GM21526 (cell line): ENCODE results near the gene NTNG2.

Experiments used
- ATAC-seq: cut with Tn5 transposase; IDR thresholded peaks from one replicate; pipeline ENCODE4 v1.9.1; 2021; ENCODE audit warnings: moderate library complexity; ENCODE audit not compliant: unreplicated experiment, low FRiP score

Gene NTNG2

DNA sequence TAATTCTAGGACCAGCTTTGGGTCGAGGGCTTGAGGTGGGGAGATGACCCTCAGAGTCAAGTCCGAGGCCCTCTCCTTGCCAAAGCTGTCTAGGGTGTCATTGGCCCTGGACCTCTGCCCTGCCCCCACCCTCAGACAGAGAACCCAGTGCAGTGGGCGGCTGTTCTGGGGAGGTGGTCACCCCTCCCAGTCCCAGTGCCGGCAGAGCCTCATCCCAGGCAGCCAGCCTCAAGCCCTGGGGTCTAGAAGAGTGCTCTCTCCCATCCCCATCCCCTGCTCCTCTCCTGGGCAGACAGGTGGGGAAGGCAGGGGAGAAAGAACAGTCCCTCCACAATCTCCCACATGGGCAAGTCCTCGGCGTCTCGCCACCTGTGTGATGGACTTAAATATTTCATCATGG is 7.0 kb downstream of the NTNG2 start:
- no peak for ATAC-seq

DNA sequence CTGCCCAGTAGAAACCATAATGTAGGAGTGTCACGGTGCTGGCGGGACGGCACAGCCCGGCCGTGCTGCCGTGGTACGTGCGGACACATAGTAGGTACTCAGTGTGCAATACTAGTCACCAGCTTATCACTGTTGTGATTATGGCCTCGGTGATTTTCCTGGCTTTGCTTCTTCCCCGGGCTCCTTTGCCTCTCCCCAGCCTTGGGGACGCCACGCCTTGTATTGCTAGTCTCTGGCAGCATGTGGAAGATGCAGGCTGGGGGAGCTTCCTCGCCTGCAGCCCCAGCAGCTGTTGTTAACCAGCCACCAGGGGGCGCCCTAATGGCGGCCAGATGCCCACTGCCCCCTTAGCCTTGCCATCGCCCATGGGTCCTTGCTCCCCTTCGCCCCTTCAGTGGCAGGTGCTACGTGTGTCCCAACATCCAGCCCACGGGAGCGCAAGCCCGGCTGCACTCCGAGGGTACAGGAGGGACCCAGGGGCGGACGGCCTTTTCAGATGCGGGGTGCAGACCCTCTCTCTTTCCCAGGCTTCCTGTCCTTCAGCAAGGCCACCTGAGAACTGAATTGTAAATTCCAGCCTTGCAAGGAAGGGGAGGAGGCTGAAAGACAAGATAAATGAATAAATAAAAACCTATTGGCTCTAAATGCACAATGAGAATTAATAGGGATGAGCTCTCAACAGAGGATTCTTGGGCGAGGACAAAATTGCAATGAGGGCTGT is 8.0 kb downstream of the NTNG2 start:
- no peak for ATAC-seq

DNA sequence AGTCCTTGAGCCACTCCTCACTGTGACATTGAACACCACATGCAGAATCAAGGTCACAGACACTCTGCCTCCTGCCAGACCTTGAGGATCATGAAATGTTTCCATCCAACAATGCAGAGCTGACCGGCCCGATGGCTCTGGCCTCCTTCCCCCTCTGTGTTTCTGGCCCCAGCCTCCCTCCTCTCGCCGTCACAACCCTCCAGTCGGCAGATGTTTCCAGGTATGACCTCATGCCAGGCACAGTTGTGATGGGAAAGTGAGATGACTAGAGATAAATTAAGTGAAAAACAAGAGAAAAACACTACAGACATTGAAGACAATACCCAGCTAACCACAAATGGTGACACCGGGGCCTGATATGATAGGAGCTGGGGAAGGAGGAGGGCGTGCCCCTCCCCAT is 9.8 kb downstream of the NTNG2 start:
- no peak for ATAC-seq

- ATAC-seq = no peak
These were observed 10.3 kb downstream of the NTNG2 start for GRCh38 chr9:132172185-132172584.

GRCh38 chr9:132175431-132175830 is 13.6 kb downstream of the NTNG2 start:
- no peak for ATAC-seq

- no peak for ATAC-seq
These were observed 14.5 kb downstream of the NTNG2 start for GRCh38 chr9:132176338-132176737.

GRCh38 chr9:132181796-132182313 is 20.0 kb downstream of the NTNG2 start:
- no peak for ATAC-seq

GRCh38 chr9:132182314-132183091 is 20.6 kb downstream of the NTNG2 start:
- ATAC-seq = no peak

- no peak for ATAC-seq
These were observed 21.3 kb downstream of the NTNG2 start for GRCh38 chr9:132183134-132183533.

DNA sequence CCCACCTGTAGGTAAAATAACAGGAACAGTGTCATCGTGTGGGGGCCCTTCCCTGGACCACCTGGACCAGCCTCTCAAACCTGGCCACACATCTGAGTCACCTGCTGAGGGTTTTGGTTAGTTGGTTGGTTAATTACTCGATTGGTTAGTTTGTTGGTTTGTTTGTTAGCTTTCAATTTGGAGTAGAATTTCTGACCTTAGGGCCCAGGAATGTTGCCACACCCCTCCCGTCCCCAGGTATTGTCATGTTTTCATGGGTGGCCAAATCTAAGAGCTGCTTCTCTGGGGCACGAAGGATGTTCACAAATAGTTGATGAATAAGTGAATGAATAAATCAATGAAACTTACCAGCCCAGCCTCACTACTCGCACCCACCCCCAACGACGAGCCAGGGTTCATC is 21.9 kb downstream of the NTNG2 start:
- no peak for ATAC-seq

DNA sequence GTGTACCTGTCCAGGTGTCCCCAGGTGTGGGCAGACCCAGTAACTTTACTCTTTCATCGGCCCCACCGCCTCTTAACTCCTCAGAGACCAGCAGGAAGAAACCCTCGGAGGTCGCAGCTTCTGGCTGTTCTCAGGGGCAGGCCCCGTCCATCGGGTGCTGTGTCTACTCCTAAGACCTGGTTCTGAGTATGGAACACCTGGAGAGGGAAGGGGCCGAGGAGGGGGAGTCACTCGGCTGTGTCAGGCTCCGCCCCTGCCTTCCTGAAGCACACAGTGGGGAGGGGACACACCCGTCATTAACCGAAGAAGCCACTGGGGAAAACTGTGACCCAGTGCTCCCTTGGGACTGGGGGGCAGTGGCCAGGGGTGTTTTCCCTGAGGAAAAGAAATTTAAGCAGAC is 22.3 kb downstream of the NTNG2 start:
- ATAC-seq = no peak

DNA sequence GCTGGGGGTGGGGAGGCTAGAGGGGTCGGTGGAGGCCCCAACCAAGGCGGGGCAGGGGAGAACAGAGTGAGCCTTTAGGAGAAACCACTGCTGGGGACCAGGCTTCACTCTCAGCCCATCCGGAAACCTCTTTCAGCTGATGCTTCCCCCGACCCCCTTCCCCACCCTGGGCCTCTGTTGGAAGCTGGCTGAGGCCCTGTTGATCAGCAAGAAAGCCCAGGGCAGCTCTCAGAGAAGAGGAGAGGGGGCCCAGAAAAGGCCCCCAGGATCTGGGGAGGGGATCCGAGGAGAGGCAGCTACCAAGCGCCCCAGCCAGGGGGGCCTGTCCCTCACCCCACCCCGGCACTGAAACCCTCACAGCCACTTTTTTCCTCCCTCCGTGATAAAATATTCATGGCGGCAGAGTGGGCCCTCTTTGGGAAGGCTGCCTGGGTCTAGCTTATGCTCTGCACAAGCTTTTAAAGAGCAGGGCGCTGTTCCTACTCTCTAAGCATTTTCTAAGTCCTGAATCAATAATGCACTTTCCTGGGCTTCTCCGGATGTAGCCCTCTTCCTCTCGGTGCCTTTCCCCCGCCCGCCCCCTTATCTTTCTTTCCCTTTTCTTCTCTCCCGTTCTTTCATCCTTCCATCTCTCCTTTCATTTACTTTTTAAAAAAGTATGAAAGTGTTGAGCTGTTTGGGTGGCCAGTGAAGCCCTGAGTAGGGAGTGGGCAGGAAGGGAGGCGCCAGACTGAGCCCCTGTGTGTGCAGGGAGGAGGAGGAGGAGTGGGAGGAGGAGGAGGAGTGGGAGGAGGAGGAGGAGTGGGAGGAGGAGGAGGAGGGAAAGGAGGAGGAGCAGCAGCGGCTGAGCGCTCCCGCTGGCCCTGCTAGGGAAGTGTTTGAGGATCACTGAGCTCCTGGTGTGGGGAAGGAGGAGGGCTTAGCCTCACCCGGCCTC is 23.5 kb downstream of the NTNG2 start:
- no peak for ATAC-seq

- no peak for ATAC-seq
These were observed 25.3 kb downstream of the NTNG2 start for GRCh38 chr9:132187121-132187620.

DNA sequence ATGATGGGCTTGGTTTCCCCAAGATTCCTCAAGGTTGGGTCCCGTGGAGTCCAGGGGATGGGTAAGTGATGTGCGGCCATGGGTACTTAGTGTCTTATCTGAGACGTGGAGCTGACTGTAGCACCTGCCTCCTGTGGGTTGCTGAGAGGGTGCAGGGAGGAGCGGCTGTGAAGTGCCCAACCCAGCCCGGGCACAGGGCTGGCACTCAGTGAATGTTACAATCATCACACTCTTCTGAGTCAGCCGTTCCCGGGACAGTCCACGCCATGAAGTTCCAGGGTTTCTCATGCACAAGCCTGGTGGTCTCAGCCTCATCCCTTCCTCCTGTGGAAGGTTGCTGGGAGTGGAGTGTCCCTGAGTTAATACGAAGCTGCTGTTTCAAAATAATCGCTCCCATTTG is 29.1 kb downstream of the NTNG2 start:
- no peak for ATAC-seq

- no peak for ATAC-seq
These were observed 30.9 kb downstream of the NTNG2 start for GRCh38 chr9:132192728-132193127.

- ATAC-seq = no peak
These were observed 31.6 kb downstream of the NTNG2 start for GRCh38 chr9:132193227-132194124.

- no peak for ATAC-seq
These were observed 32.6 kb downstream of the NTNG2 start for GRCh38 chr9:132194508-132194907.

GRCh38 chr9:132197315-132197714 is 35.5 kb downstream of the NTNG2 start:
- no peak for ATAC-seq

DNA sequence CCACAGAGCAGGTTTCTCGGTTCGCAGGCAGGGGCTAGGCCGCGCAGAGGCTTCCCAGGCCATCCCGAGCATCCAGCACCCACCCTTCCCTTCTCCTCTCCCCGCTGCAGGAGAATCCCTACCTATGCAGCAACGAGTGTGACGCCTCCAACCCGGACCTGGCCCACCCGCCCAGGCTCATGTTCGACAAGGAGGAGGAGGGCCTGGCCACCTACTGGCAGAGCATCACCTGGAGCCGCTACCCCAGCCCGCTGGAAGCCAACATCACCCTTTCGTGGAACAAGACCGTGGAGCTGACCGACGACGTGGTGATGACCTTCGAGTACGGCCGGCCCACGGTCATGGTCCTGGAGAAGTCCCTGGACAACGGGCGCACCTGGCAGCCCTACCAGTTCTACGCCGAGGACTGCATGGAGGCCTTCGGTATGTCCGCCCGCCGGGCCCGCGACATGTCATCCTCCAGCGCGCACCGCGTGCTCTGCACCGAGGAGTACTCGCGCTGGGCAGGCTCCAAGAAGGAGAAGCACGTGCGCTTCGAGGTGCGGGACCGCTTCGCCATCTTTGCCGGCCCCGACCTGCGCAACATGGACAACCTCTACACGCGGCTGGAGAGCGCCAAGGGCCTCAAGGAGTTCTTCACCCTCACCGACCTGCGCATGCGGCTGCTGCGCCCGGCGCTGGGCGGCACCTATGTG is 36.1 kb downstream of the NTNG2 start:
- no peak for ATAC-seq
